ENCODE data around the gene FOXP1.
"Not testable (repeated sequence)": the region's sequence is repeated elsewhere in the genome, so short reads cannot be mapped to it uniquely, and the experiment has no call there.

The FOXP1 gene

DNA sequence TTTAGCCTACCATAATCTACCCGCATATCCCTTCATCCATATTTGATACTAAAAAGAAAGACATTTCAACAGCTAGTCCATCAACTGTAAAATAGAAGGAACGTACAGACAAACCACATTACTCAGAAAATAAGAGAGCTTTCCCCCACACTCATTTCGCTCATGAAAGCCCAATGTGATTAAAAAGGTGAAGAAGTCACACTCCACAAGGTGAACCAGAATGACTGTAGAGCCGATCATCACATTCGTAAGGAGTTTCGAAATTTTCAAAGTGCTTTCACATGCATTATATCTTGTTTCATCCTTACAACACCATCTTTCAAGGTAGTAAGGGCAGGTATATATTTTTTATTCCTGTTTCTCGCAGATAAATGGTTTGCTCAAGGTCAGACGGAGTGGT, 225.3 kb downstream of the FOXP1 start:
- DNase-seq: no peak

DNA sequence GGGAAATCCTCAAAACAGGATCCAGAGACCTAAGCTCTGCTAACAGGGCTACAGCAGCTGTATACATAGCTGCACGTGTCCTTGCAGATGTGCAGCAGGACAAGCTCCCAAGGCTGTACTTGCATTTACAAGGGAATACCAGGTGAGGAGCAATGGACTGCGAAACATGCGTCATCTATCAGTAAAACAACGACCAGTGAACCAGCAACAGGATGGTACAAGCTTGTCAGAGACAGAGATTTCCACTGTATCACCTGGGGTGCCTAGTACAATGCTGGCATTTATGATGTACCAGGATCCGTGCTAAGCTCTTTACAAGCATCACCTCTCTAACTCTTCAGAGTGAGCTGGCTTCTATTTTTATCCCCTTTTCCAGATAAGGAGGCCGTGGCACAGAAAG, 227.3 kb downstream of the FOXP1 start:
- no peak for DNase-seq

DNA sequence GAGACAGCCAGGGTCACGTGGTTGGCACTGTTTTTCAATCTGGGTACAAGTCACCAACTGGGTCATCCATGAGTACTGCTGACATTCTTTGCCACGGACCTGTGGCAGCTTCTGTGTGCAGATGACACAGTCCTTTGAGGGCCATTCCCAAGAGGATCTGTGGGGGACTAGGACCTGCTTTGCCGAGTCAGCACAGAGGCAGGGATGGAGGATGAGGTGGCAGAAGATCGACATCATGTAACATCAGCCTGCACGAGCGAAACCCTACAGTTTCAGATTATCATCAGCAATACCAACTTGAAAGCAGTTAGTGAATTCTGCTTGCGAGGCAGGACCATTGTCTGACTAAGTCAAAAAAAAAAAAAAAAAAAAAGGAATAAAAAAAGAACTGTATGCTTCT, 227.7 kb downstream of the FOXP1 start:
- no peak for DNase-seq

DNA sequence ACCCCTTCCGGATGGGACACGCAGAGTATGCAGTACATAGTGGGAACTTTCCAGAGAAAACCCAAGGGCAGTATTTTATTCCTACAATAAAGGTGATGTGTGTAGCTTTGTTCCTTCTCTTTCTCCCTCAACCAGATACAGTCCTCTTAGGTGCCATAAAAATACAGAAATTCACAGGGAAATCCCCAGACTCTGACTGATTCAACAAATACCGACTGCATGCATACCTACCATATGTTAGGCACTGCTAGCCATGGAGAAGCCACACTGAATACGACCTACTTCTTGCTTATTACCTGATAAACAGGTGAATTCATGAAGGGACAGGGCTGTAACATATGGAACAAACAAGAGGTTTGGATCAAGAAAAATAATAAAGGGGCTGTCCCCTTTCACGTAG, 228.5 kb downstream of the FOXP1 start:
- DNase-seq: no peak

DNA sequence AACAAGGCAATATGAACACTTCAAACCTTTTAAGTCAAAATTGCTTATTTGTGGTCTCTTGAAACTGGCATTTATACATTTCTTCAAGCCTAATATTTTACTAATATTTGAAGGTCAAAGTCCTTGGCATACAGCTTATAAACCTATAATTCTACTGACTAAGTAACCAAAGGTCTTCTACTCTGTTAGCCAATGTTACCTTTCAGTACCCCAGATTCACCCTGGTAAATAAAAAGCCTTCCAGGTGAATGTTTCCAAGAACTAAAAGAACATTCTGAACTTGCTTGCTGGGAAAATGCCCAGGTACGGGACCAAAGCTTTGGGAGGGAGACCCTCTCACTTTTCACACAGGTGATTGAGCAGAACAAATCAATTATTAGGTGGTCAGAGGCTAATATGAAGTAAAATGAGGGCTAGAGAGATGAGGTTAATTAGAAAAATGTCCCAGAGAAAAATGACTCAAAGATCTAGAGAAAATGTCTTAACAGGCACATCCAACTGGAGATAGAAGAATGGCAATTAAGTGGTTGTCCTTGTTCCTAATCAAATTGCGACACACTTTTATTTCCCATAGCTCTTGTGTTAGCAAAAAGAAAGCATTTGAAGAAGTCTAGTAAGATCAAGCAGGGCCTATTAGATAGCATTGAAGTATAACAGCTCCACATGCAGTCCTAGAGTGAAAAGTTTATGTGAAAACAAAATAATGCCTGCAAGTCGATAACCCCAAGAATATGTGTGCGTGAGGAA, 232.0 kb downstream of the FOXP1 start:
- DNase-seq: no peak

DNA sequence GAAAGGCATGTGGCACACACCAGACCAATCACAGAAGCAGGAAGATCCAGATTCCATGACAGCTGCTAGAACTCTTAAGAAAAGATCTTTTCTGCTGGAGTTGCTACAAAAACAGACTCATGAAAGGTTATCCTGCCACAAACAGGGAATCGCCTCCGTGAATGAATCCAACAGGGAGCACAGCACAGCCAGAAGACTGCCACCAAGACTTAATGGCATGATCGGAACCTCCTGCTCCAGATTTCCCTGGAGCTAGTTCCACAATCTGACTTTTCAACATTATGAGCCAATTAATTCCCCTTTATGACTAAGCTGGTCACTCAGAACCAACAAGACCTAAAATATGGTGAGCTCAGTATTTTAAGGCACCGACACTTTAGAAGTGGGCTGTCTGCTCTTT, 232.5 kb downstream of the FOXP1 start:
- DNase-seq: no peak

DNA sequence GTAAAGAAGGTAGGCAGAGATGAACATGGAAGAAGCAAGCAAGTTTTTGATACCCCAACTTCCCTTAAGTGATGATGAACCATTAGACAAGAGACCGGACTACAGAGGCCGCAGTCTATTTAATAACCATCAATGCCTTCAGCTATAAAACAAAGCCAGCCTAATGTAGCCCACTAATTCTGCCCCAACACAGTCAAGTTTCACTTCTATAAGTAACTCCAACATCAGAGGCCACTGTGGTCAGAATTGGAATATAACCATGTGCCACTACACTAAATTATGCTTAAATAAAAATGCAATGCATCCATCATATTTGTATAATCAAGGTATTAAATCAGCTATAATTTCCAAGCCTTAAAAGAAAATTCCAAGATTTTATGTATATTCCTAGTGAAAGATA, 234.7 kb downstream of the FOXP1 start:
- no peak for DNase-seq

DNA sequence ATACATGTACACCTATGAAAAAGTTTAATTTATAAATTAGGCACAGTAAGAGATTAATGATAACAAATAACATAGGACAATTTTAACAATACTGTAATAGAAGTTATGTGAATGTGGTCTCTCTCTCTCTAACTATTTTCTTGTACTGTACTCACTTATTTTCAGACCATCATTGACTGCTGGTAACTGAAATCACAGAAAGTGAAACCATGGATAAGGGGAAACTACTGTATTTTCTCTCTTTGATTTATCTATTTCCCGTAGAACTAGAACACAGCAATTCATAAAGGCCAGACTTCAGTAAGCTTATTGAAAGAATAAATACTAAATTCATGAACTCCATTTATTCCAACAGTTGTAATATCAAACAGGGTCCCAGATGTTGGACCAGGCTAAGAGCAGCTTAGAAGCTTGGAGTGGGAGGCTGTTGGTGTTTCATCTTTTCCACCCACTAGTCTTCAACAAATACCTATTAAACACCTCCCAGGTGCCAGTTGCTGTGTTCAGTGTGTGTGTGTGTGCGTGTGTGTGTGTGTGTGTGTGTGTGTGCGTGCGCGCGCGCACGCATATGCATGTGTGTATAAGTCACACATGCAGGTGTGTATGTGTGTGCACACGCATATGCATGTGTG, 235.4 kb downstream of the FOXP1 start:
- no peak for DNase-seq

- DNase-seq: no peak
These were observed 237.5 kb downstream of the FOXP1 start for GRCh38 chr3:71346061-71346460.

GRCh38 chr3:71345429-71346040, 238.0 kb downstream of the FOXP1 start:
- no peak for DNase-seq

- no peak for DNase-seq
These were observed 241.8 kb downstream of the FOXP1 start for GRCh38 chr3:71341721-71342120.

DNA sequence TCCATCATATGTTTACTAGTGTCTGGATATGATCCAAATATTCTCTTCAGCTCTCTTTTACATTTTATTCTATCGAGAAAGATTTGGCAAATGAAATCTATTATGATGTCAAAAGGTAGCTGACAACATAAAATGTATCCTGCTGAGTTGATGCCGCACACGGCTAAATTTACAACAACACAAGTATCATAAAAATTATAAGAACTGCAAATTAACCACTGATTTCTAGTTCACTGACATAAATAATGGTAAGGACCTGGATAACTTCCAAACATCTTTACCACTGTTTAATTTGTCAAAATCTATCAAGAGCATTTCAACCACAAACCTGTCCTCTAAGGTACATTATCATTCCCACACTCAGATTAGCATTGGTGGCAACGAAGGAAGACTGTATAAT, 244.5 kb downstream of the FOXP1 start:
- DNase-seq: no peak

DNA sequence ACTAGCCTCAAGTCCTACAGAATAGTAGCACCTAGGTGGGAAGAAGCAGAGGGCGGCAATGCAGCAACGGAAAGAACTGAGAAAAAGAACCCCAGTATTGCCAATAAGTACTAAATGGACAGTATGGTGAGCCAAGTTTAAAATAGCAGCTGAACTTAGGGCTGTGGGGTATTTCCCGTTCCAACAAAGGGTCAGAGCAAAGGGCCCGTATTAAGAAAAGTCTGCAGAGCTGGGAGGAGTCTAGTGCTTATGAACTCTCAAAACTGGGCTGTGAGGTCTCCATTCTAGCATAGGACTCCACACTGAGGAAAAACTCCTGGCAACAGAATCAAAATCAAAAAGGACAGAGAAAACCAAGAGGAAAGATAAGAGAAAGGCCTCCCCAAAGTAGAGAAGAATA, 250.7 kb downstream of the FOXP1 start:
- DNase-seq: no peak

DNA sequence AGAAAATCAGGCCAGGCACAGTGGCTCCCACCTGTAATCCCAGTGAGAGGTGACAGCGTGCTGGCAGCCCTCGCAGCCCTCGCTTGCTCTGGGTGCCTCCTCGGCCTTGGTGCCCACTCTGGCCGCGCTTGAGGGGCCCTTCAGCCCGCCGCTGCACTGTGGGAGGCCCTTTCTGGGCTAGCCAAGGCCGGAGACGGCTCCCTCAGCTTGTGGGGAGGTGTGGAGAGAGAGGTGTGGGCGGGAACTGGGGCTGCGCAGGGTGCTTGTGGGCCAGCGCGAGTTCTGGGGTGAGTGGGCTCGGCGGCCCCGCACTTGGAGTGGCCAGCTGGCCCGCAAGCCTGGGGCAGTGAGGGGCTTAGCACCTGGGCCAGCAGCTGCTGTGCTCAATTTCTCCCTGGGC, 252.6 kb downstream of the FOXP1 start:
- no peak for DNase-seq

DNA sequence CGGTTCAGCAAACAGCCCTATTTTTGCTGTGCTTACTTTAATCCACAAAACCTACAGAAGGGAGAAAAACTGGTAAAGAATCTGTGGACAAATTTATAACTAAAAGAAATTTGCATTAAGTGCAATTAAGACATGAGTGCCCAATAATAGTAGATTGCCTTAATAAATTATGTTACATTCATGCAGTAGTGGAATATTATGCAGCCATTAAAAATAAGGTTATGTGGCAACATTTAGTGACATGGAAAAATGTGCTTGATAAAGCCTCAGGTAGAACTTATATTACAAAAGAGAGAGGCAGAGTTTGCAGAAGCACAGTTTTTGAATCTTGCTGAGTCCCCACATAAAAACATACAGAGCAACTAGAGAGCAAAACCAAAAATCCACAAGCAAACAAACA, 253.0 kb downstream of the FOXP1 start:
- no peak for DNase-seq

GRCh38 chr3:71329817-71330216, 253.7 kb downstream of the FOXP1 start:
- DNase-seq: no peak

DNA sequence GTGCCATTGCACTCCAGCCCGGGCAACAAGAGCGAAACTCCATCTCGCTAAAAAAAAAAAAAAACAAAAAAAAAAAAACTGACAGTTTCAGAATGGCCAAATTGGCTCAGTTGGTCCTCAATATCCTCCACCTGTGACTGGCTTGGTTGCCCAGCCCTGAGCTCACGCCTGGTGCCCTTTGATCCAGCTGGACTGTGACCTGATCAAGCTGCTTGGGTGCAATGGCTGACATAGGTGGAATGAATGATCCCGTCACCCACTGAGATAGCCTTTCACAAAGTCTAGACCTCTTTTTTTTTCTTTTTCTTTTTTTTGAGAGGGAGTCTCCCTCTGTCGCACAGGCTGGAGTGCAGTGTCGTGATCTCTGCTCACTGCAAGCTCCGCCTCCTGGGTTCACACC, 254.6 kb downstream of the FOXP1 start:
- no peak for DNase-seq

- no peak for DNase-seq
These were observed 255.6 kb downstream of the FOXP1 start for GRCh38 chr3:71327936-71328335.

DNA sequence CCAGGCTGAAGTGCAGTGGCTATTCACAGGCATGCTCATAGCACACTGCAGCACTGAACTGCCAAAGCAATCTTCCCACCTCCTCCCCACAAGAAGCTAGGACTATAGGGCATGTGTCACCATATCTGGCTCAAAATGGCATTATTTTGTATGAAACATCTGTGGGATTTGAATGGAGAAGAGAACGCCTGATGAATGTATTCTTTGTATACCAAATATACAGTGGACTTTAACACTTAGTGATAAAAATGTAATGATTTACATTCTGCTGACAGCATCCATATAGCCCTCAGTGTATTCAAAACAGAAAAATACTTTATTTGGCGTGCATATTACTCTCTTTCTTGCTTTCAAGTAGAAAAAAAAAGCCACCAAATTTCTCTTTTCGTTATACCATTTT, 257.8 kb downstream of the FOXP1 start:
- DNase-seq: no peak

- DNase-seq: not testable (repeated sequence)
These were observed 259.3 kb downstream of the FOXP1 start for GRCh38 chr3:71324224-71324623.

- DNase-seq: no peak
These were observed 260.0 kb downstream of the FOXP1 start for GRCh38 chr3:71323558-71323957.

DNA sequence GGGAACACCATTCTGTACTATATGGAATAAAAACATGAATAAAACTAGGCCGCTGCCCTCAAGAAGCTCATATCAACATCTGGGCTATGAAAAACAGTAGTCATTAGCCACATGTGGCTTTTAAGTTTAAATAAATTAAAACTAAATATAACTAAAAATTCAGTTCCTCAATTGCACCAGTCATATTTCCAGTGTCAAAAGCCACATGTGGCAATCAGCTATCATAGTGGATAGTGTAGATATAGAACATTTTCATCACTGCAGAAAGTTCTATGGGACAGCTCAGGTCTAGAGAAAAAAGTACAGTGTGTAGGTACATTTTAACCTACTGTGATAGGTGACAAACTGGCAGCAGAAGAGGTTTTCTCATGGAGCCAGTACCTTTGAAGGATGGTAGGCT, 261.4 kb downstream of the FOXP1 start:
- no peak for DNase-seq

DNA sequence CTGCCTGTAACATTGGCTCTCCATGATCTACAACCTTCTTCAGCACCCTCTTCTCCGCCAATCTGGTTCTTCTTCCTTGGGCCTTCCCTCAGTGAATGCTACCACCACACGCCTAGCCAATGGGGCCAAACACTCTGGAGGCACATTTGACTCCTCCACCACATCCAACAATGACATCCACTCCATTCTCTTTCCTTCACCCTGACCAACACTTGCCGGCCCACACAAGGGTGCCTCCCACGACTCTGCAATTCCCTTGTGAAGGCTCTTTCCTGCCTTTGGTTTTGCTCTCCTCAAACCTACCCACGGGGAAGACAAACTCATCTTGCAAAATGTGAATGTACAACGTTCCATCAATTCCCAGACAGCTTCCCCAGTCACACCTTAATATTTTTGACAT, 263.8 kb downstream of the FOXP1 start:
- no peak for DNase-seq

GRCh38 chr3:71318458-71318827, 265.1 kb downstream of the FOXP1 start:
- DNase-seq: no peak
